SK-N-DZ (cell line): ENCODE measurements around the gene CDH18.
A peak's percentile ranks its signal among the peaks of the same experiment; 100 is the strongest.

ENCODE experiments used
- DNase-seq: peaks from one replicate; pipeline ENCODE4 v3.0.0-alpha.2; 2015; ENCODE audit warnings: low spot score

CDH18 gene

GRCh38 chr5:19734776-19735175 lies 253.2 kb downstream of the CDH18 start:
- no peak for DNase-seq

- DNase-seq = peak; percentile 39
Observed at GRCh38 chr5:19733612-19734495, 254.1 kb downstream of the CDH18 start.

GRCh38 chr5:19728571-19728970 lies 259.4 kb downstream of the CDH18 start:
- no peak for DNase-seq

GRCh38 chr5:19719109-19719508 lies 268.9 kb downstream of the CDH18 start:
- DNase-seq = no peak

- no peak for DNase-seq
Observed at GRCh38 chr5:19713740-19714139, 274.3 kb downstream of the CDH18 start.

GRCh38 chr5:19709403-19709802 lies 278.6 kb downstream of the CDH18 start:
- DNase-seq = no peak

- no peak for DNase-seq
Observed at GRCh38 chr5:19706776-19707175, 281.2 kb downstream of the CDH18 start.

- DNase-seq = no peak
Observed at GRCh38 chr5:19701731-19702130, 286.3 kb downstream of the CDH18 start.

GRCh38 chr5:19694949-19695611 lies 292.9 kb downstream of the CDH18 start:
- DNase-seq = no peak

GRCh38 chr5:19690978-19691377 lies 297.0 kb downstream of the CDH18 start:
- DNase-seq = no peak

- no peak for DNase-seq
Observed at GRCh38 chr5:19685473-19685872, 302.5 kb downstream of the CDH18 start.

- DNase-seq = no peak
Observed at GRCh38 chr5:19676895-19677294, 311.1 kb downstream of the CDH18 start.

- DNase-seq = no peak
Observed at GRCh38 chr5:19660679-19661078, 327.3 kb downstream of the CDH18 start.

- DNase-seq = no peak
Observed at GRCh38 chr5:19655627-19656026, 332.4 kb downstream of the CDH18 start.

GRCh38 chr5:19638461-19638860 lies 349.5 kb downstream of the CDH18 start:
- DNase-seq = no peak

GRCh38 chr5:19630876-19631275 lies 357.1 kb downstream of the CDH18 start:
- DNase-seq = no peak

- DNase-seq = no peak
Observed at GRCh38 chr5:19626211-19626610, 361.8 kb downstream of the CDH18 start.

GRCh38 chr5:19625562-19625961 lies 362.4 kb downstream of the CDH18 start:
- no peak for DNase-seq

- no peak for DNase-seq
Observed at GRCh38 chr5:19619571-19619970, 368.4 kb downstream of the CDH18 start.

- no peak for DNase-seq
Observed at GRCh38 chr5:19616701-19617215, 371.2 kb downstream of the CDH18 start.

GRCh38 chr5:19615661-19616060 lies 372.3 kb downstream of the CDH18 start:
- no peak for DNase-seq

- no peak for DNase-seq
Observed at GRCh38 chr5:19615071-19615470, 372.9 kb downstream of the CDH18 start.
